Retina (tissue), 1 donor: ENCODE results near the gene MTG2.

Experiments
- DNase-seq: peaks from one replicate; pipeline ENCODE4 v3.0.0-alpha.2; 2016

MTG2 gene, protein sequence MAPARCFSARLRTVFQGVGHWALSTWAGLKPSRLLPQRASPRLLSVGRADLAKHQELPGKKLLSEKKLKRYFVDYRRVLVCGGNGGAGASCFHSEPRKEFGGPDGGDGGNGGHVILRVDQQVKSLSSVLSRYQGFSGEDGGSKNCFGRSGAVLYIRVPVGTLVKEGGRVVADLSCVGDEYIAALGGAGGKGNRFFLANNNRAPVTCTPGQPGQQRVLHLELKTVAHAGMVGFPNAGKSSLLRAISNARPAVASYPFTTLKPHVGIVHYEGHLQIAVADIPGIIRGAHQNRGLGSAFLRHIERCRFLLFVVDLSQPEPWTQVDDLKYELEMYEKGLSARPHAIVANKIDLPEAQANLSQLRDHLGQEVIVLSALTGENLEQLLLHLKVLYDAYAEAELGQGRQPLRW

DNA sequence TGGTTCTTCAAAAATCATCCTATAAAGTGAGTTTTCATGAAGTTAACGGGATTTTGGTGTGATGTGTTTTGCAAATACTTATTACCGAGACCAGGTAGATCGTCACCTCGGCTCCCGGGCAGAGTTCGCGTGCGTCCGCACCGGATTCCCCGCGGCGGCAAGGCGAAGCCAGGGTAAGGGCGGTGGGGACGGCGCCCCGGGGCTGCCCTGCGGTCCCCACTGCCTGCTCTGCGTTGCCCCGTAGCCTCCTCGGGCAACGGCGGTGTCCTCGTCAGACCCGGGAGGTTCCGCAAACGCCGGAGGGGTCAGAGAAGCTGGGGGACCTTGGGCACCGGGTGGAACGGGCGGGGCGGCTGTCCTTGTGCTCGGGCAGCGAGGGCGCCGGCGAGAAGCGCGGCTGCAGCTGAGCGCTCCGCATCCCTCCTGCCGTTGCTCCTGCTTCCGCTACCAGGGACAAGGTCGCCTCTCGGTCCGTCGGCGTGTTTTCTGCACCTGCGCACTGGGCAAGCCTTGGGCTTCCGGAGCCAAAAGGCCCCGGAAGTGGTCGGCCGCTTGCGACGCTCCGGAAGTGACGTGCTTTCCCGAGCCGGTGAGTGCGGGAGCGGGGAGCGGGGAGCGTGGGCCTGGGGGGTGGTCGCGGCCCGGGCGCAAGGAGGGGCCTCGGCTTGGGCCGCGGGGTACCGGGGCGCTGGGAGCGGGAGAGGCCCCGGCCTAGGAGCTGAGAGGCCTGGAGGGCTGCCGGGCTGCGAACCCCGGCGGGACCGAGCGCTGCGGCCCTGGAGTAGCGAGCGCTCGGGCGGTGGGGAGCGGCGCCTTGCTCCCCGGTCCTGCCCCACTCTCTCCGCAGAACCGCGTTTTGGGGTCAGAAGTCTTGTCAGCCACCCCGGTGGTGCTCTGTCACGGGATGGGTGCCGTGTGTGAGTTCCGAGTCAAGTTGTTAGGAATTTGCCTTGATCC, at the start of gene MTG2:
MTG2 (plus strand) TSS at position 560 of the 957 bp plus-strand sequence. CDS start 10,393 bp downstream, outside the sequence.
- peak; percentile 94 for DNase-seq

DNA sequence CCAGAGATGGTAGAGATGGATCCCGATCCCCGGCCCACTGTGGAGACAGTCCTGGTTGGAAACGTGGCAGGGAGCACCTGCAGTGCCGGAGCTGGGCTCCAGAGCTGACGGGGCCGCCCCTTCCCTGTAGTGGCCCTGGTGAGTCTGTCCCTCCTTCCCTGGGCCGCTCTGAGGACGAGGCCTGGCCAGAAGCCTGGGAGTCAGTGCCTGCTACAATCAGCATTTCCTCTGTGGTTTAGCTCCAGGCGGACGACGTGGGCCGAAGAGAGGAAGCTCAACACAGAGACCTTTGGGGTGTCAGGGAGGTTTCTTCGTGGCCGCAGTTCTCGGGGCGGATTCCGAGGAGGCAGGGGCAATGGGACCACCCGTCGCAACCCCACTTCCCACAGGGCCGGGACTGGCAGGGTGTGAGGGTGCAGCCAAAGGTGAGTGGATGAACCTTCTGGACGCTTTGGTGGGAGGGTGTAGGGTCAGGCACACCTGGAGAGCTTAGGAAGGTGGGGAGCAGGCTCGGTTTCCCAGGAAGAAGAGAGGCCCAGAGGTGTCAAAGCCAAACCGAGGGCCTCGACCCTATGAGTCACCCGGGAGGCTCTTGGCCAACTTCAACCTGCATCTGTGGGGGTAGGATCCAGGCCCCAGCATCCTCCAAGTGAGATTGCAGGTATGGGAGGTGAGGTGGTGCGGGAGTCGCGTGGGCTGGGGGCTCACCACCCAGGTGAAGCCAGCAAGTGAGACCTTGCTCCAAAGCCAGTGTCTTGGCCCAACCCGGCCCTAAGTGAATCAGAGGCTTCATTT, 49.6 kb upstream of the MTG2 start:
- DNase-seq, result no peak

DNA sequence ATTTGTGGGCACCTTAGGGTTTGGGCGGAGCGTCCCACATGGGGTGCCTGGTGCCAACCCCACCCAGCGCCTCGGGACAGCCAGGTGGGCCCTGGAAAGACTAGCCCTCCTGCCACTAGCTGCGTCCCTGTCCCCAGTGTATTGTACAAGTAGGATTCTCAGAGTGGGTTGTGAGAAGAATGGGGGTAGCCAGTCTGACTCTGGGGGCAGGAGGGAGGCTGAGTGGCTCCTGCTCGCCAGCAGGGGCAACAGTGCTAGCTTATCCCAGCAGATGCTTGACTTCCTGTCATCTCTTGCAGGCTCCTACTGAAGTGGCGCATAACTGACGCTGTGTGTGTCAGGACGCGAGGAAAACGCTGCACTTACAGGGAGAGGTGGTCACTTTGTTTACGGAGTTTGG, 49.0 kb upstream of the MTG2 start:
- DNase-seq, result no peak

DNA sequence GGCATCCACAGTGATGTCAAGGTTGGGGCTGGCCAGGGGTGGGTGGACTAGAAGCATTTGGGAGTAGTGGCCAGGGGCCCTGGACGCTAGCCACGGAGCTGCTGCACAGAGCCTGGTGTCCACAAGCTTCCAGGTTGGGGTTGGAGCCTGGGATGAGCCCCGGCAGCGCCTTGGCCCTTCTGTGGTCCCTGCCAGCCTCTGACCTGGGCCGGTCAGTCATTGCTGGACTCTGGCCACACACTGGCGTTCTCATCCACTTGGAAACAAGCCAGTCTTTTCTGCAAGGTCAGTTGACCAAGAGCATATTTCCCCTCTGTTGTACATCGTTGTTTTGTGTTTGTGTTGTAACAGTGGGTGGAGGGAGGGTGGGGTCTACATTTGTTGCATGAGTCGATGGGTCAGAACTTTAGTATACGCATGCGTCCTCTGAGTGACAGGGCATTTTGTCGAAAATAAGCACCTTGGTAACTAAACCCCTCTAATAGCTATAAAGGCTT, 48.0 kb upstream of the MTG2 start:
- no peak for DNase-seq

DNA sequence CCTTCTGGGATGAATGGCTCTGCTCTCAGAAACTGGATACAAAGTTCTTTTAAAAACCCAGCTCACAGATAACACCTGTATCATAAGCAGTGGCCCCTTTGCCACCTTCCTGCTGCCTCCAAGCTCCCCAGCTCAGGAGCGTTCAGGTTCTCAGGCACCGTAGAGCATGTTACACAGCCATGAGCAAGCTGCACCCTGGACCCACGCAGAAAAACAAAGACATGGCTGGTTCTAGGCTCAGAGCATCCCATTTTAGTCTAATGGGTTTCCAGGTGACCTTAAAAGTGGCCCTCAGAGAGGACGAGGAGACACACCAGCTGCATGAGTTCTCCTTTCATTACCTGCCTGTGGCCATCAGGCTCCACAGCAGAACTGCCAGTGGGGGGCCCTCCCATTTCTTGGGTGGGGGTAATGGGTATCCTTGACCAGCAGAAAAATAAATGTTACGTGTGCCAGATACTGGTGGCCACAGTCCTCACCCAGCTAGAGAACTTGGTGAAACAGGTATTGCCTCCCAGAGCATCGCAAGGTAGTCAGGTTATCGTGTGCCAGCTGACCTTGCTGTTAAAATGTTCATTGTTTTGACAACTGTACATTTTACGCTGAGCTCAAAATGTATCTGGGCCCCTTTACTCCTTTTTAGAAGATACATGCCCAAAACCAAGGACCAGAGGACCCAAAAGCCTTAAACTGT, 47.1 kb upstream of the MTG2 start:
- no peak for DNase-seq

DNA sequence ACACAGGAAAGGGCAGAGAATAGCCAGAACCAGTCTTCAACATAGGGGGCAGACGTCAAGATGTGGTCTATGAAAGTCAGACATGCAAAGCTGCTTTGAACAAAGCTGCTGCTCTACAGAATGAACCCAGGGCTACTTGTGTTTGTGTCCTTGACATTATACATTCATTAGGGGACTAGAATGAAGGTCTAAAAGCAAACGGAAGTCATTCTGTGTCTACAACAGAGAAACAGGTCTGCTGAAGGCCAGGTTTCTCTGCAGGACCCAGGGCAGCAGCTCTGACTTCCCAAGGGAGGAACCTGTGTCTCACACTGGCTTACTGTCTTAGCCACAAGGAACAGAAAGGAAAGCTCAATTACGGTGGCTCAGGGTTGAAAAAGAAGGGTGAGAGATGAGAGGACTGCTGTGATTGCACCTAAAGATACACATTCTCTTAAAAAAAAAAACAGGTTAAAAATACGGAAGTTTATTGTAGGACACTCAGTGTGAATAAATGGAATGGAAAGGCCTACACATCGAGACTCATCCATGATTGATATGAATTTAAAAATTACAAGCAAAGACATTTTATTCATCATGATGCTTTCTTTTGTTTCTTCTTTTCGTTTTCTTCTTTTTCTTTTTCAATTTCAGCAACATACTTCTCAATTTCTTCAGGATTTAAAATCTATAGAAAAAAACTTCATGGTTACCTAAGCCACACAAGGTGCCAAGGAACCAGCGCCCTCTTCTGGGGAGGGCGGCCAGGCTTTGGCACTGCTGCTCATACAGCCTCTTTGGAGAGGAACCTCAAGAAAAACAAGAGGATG, 46.3 kb upstream of the MTG2 start:
- DNase-seq, result peak; percentile 67

DNA sequence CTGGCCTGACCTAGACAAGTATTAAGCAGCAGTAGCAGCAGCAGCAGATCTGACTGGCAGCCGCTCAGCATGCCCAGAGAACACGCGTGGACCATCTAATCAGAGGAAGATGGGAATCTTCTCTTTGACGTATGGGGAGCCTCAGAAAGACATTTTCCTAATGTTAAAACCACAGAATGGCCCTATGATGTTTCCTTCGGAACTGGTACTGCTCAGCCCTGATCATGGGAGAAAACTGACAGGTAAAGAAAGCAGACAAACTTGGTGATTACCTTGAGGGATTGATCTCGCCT, 45.8 kb upstream of the MTG2 start:
- no peak for DNase-seq

DNA sequence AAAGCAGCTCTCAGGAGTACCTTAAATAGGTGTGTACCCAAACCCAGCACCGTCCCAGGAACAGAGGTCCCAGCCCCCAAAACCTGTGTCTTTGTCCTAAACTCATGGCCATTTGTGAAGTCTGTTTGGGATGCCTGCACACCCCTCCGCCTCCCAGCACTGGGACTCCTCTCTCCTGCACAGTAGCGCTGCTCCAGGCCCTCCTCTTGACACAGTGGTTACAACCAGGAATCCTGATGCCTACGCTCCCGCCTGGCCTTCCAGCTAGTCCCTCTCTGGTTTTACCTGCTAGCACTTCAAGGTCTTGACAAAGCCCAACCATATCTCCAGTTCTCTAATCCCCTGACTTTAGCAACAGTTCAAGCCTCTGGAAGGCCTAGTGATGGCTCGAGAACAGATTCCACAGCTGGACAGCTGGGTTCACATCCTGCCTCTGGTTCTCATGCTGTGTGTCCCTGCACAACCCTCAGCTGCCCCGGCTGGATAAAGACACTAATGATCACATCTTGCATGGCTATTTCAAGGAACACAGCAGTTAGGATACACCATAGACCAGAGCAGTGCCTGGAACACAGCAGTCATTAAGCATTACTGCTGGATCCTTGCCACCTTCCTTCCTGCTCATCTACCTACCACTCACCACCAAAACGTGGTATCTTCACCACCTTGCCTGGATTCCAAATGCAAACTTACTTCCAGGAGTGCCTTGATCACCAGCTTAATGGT, 45.2 kb upstream of the MTG2 start:
- DNase-seq, result no peak

DNA sequence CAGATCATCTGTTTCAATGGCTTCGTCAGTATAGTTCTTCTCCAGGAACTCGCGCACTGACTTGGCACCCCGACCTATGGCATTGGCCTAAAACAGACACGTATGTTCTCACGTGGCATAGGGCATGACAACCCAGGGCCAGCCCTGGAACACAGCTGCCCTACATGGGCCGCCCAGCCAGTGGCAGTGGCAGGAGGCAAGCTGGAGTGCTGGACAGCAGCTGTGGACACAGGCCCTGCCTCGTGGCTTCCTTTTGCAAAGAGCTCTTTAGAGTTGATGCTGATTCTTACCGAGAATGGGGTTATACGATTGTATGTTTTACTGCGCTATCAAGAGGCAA, 44.7 kb upstream of the MTG2 start:
- DNase-seq, result no peak

DNA sequence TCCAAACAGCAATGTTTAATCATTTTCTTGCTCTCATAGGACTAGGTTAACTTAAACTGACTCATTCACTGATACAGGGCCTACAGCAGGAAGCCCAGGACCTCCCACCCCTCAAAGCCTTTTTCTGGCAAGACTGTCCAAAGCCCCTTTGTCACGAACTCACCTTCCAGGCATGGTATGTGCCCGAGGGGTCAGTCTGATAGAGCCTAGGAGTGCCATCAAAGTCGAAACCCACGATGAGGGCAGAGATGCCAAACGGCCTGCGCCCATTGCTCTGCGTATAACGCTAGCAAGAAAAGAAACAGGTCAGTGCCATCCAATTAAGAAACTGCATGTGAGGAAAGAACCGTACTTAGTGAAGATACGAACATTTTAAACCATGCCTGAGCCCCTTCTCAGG, 43.9 kb upstream of the MTG2 start:
- DNase-seq, result no peak

DNA sequence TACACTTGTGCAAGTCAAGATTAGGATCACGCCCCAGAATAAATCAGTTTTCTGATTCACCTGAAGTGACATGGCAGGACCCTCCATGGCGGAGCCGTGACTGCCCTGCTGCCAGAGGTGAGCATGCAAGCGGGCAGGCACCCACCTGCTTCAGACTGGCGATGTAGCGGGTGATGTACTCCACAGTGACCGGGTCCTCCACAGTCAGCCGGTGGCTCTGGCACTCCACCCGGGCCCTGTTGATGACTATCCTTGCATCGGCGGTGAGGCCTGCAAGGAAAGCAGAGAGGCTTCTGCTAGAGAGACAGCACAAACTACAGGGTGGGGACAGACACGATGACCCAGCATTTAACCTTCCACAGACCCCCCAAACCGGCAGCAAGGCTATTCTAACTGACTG, 43.2 kb upstream of the MTG2 start:
- no peak for DNase-seq

DNA sequence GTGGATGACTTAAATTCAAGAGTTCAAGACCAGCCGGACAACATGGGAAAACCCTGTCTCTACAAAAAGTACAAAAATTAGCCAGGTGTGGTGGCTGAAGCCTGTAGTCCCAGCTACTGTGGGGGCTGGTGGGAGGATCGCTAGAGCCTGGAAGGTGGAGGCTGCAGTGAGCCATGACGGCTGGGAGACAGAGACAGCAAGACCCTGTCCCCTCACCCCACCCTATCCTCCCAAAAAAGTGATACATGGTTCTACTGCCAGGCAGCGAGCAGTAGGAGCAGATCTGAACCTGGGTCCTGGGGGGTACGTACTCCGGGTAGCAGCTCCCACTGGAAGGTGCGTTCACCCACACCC, 41.8 kb upstream of the MTG2 start:
- no peak for DNase-seq

DNA sequence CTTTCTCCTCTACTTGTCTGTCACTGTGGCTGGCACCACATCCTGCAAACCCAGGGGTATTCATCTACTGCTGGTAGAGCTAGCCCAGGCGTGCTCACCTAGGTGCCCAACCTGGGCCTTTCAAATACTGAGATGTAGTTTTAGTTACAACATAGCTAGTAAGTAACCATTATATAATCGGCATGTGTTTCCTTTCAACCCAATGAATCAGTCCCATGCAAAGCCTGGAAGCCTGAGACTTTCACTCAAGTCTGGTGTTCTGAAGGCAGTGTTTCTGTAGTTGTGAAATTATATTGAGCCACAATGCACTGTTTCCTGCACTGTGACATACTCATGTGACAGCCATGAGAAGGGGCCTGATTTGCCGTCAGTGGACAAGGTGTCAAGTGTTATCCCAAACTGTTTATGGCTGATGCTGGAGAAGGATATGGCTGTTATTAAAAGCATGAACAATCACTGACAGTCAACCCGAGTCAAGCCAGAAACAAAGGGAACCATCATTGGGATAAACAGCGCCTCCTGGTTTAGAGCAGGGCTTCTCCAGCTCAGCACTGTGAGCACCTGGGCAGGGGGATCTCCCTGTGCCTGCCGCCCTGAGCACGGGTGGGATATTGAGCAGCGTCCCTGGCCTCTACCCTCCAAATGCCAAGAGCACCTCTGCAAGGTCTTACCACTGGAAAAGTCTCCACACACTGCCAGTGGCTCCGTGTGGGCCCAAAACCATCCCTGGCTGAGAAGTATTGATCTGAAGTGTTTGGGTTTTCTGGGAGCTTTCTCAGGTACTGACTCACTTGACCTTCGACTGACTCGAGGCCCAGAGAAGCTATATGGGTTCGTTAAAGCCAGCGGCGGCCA, 41.2 kb upstream of the MTG2 start:
- DNase-seq, result peak; percentile 32

DNA sequence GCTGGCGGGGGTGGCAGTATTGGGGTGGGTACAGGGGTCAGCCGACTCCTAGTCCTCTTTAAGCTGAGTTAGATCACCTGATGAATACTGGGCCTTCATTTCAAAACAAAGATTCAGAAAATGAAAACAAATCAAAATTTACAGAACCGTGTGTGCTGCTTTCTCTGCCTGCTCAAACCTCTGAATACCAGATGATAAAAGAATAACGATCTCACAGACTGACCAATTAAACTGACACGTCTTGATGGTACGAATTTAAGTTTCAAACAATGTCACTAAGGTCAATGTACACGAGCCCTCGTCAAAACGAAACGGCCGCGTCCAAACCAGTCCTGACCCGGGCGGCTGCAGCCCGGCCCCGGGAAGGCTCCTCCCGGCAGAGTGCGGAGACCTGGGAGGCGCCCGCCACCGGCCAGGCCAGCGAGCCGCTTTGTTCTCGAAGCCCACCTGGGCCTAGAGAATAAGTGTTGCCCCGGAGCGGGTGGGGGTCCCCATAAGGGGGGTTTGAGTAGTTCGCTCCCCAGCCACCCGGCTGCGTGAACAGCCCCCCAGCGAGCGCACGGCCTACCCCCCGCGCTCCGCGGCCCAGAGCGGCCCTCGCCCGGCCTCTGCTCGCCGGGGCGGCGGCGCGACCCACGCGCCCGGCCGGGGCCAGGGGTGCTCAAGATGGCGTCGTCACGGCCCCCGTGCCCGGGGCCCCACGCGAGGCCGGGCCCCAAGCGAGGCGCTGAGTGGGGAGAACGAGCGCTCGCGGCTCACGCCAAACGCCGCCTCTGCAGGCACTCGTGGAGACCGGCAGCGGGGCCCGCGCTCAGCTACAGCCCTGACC, 40.4 kb upstream of the MTG2 start:
- peak; percentile 59 for DNase-seq

DNA sequence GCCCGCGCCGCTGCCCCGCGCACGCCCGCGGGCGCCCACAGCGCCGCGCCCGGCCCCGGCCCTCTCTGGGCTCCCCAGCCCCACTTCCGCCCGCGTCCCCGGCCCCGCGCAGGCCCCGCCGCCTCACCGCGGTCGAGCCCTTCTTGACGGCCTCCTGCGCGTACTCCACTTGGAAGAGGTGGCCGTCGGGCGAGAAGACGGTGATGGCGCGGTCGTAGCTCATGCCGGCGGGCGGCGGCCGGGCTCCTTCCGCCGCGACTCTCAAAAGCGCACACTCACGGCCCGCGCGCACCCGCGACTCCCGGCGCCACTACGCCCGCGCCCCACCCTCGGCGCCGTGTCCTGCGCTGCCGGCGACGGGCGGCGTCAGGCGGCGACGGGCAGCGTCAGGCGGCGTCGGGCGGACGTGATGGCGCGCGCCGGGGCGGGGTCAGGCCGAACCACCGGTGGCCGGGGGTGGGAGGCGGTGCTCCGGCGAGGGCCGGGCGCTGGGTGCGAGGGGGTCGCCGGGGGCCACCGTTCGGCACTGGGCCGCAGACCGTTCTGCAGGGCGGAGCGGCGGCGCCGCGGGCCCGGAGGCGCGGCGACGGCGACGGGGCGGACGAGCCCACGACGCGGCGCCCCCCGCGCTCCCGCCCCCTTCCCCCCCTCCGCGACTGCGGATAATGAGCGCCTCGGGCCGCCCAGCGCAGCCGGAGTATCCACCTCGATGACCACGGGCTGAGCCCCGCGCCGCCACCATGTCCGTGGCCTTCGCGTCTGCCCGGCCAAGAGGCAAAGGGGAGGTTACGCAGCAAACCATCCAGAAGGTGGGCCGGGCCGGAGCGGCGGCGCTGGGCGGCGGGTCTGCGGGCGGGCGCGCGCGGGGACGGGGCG, 39.5 kb upstream of the MTG2 start, which contains the start of the genes PSMA7 and SS18L1:
PSMA7 (minus strand) TSS at position 314 of the 876 bp plus-strand sequence; CDS start at position 223, 91 bp downstream.
SS18L1 (plus strand) TSS at position 689 of the 876 bp plus-strand sequence; CDS start at position 741, 52 bp downstream.
- DNase-seq, result peak; percentile 87

DNA sequence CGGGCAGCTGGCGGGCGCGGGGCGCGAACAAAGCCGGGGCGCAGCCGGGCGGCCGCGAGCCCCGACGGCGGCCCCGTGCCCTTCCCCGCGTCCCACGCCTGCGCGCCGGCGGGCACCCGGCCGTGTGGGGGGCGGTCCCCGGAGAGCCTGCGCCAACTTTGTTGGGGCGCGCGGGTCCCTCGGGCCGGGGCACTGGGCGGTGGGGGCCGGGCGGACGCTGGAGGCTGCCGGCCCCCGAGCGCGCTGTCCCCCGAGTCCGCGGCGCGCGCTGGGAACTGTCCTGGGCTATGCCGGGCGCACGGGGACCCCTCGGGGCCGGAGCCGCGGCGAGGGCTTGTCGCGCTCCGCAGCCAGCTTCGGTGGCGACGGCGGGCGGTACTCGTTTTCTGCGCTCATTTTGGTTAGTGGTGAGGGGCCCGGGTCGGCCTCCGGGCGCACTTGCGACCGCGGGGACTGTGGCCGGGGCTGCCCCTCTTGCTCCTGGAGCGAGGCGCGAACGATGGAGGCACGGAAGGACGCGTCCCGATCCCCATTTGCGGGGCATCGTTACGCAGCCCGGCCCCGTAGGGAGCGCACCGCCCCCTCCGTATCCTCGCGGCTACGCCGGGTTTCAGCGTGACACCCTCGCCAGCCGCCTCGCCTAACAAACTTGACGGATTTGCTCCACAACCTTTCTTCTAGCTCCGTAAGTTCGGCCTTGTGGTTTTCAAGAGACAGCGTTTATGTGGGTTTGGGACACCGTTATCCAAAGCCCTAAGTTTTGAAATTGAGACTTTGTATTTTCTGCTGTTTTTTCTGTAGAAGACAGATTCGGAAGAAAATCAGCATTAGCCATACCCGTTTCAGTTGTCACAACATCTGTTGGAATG, 38.6 kb upstream of the MTG2 start:
- DNase-seq, result peak; percentile 74

DNA sequence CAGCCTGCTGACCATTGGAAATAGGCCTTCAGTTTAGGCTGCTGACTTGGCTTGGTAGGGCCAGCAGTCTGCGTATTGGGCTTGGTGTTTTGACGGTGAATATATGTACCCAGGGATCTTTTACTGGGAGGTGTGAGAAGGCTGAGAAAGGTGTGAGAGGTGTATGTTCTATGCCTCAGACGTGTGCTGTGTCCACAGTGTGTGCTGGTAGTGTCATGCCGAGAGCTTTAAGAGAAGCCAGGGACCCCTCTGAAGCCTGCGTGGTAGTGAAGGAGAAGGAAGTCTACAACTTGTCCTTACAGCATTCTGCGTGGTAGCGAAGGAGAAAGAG, 37.2 kb upstream of the MTG2 start:
- no peak for DNase-seq
